ENCODE data around the gene CREBL2. TPM values are rescaled to one million over a fixed set of nuclear protein-coding genes. Genes with fewer than 3 reads are reported as not detected.
"Not testable (repeated sequence)": the region's sequence is repeated elsewhere in the genome, so short reads cannot be mapped to it uniquely, and the experiment has no call there.

The CREBL2 gene, protein sequence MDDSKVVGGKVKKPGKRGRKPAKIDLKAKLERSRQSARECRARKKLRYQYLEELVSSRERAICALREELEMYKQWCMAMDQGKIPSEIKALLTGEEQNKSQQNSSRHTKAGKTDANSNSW
- polyA plus RNA-seq (ENCODE audit: insufficient read length in 12 of 12) = 10 to 100 TPM in 11 of 12 donors, not detected in 1; 10.0 to 18.2 (median 11.2) TPM
- long read RNA-seq, donor 1, transcript CREBL2-201 (4 exons, 3,754 nt) = major isoform, 15 of 40 reads
- long read RNA-seq, donor 1, partial matches to known transcripts = 25 of 40 reads
- long read RNA-seq, donor 1, other reads (novel, unspliced or antisense) = 0 of 40 reads
- long read RNA-seq, donor 2, transcript CREBL2-201 (4 exons, 3,754 nt) = major isoform, 9 of 9 reads
- long read RNA-seq, donor 2, partial matches to known transcripts = 0 of 9 reads
- long read RNA-seq, donor 2, other reads (novel, unspliced or antisense) = 0 of 9 reads
- long read RNA-seq, donor 3, transcript CREBL2-201 (4 exons, 3,754 nt) = major isoform, 6 of 6 reads
- long read RNA-seq, donor 3, partial matches to known transcripts = 0 of 6 reads
- long read RNA-seq, donor 3, other reads (novel, unspliced or antisense) = 0 of 6 reads
- long read RNA-seq, donor 4, partial matches to known transcripts = 0 of 2 reads
- long read RNA-seq, donor 4, other reads (novel, unspliced or antisense) = 0 of 2 reads
- long read RNA-seq, donor 5 = 0 reads
- long read RNA-seq, donor 6, partial matches to known transcripts = 0 of 4 reads
- long read RNA-seq, donor 6, other reads (novel, unspliced or antisense) = 0 of 4 reads
- long read RNA-seq, donor 7, partial matches to known transcripts = 0 of 4 reads
- long read RNA-seq, donor 7, other reads (novel, unspliced or antisense) = 0 of 4 reads
- long read RNA-seq, donor 8, transcript CREBL2-201 (4 exons, 3,754 nt) = major isoform, 6 of 6 reads
- long read RNA-seq, donor 8, partial matches to known transcripts = 0 of 6 reads
- long read RNA-seq, donor 8, other reads (novel, unspliced or antisense) = 0 of 6 reads
- long read RNA-seq, donor 9, partial matches to known transcripts = 0 of 4 reads
- long read RNA-seq, donor 9, other reads (novel, unspliced or antisense) = 0 of 4 reads
- long read RNA-seq, donor 10, transcript CREBL2-201 (4 exons, 3,754 nt) = major isoform, 7 of 7 reads
- long read RNA-seq, donor 10, partial matches to known transcripts = 0 of 7 reads
- long read RNA-seq, donor 10, other reads (novel, unspliced or antisense) = 0 of 7 reads
- long read RNA-seq, donor 11, transcript CREBL2-201 (4 exons, 3,754 nt) = major isoform, 6 of 6 reads
- long read RNA-seq, donor 11, partial matches to known transcripts = 0 of 6 reads
- long read RNA-seq, donor 11, other reads (novel, unspliced or antisense) = 0 of 6 reads

DNA sequence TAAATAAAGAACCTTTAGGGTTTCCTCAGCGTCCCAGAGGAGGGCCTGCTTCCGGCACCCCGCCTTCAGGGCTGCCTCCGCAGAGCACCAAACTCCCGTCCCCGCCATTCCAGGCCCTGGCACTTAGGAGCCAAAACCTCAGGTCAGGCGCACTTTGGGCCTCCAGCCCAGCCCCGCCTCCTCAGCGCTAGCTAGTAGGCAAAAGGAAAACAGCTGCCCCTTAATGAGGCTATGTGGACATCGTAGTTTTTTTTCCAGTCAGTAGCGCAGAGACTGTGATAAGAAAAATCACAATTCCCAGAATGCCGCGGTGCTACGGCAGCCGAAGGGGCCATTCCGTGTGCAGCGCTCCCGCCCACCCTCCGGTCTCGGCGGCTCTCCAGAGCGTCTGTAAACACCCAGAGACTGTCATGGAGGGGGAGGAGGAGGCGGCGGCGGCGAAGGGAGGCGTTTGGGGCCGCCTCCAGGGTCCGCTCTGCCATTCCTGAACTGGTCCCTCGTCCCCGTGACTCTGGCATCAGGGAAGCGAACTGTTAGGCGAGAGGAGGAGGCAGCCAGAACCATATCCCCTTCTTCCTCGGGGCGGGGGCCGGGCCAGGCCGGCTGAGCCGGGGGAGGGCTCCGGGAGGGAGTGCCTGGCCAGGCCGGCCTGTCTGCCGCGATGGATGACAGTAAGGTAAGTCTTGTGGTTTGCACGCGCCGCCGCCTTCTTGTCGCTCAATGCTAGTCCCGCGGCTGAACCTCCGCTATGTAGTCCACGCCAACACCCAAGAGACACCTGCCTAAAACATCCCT lies at the start of gene CREBL2:
Gene CREBL2 (plus strand): TSS at position 365 of the 795 bp plus-strand sequence. CDS start 297 bp downstream, at position 662.
- DNase-seq = peak; percentile 96

DNA sequence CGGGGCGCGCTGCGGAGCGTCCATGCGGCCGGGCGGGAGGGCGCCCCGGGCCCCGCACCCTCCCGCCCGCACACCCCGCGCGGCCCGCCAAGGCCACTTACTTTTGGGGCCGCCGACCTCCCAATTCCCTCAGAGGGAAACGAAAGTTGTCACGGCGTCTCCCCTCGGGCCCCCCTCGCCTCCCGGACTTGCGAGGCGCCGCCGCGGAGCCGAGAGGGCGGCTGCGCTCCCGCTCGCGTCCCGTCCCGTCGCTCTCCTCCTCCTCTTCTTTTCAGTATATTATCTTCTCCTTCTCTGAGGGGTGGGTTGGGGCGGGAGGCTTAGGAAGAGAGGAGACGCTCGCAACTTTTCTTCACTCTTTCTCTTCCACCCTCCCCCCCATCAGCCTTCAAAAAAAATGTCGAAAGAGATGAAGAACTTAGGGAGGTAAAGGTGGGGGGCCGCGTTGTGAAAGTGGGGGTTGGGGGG lies 49.6 kb upstream of the CREBL2 start:
- no peak for DNase-seq

DNA sequence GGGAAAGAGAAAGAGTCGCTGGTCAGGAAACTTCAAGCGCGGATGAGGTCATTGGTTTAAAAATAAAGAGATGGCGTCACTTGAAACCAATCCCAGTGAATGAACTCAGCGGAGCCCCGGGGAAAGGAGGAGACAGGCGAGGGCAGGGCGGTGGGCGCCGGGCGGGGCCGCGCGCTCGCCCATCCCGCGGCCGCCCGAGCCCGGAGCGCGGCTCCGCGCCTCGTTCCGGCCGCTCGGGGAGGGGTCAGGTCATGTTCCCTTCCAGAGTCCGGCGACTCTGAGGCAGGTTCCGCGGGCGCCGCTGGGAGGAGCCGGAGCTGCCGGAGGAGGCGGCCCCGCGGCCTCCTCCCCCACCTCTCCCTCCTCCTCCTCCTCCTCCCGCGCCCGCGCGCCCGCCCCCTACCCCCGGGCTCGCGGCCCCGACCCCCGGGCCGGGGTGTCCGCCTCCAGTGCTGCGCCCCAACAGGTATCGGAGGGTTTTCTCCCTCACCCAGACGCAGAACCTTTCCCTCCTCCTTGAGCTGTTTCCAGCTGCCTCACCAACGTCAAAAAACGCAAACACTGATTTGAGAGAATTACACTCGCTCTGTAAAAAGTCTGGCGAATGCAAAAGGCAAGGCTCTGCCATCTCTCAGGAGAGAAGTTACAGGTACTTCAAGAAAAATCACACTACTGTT lies 49.0 kb upstream of the CREBL2 start, which contains the start of gene DUSP16:
Gene DUSP16 (minus strand): TSS at position 279 of the 677 bp plus-strand sequence. CDS start 41,765 bp downstream, outside the sequence.
- DNase-seq = peak; percentile 97

DNA sequence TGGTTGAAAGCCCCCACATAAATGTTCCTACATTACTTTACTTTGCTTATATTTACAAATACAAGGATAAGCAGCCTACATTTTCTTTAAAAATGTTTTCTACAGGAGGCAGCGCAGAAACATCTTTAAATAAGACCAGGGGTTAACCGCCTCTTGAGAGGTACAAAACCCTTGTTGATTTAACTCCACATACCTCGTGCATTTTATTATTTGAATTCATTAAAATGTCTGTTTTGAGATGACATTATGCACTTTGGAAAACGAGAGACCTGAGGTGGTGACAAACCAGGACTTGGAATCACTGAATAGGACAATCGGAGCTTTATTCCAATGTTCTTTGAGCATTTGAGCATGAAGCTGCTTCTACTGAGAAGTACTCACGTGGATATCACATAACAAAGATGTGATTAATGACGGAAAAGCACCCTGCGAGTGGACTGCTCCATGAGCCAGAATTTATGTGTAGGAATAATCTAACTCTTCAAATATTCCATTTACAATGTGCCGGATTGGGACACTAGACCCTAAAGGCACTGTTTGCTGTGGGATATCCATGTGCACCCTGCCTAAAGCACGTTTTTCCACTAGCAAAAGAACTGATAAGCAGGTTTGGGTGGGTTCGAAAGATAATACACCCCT lies 48.3 kb upstream of the CREBL2 start:
- peak; percentile 38 for DNase-seq

DNA sequence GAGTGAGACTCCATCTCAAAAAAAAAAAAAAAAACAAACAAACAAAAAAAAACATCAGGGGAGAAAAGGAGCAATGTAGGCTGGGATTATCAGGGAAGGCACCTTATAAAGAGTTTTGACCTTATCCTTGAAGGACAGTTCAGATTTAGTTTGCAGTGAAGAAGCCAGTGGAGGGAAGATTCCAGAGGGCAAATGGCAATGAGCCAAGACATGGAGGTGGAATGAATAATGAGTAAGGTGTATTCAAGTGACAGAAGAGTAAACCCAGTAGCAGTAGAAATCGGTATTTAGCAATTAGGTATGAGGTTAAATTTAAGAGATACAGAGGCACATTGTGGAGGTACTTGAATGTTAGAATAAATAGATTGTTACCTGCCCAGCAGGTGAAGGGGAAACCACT lies 46.8 kb upstream of the CREBL2 start:
- DNase-seq = no peak

DNA sequence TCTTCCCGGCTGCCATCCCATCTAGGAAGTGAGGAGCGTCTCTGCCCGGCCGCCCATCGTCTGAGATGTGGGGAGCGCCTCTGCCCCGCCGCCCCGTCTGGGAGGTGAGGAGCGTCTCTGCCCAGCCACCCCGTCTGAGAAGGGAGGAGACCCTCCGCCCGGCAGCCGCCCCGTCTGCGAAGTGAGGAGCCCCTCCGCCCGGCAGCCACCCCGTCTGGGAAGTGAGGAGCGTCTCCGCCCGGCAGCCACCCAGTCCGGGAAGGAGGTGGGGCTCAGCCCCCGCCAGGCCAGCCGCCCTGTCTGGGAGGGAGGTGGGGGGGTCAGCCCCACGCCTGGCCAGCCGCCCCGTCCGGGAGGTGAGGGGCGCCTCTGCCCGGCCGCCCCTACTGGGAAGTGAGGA lies 45.7 kb upstream of the CREBL2 start:
- DNase-seq = not testable (repeated sequence)

DNA sequence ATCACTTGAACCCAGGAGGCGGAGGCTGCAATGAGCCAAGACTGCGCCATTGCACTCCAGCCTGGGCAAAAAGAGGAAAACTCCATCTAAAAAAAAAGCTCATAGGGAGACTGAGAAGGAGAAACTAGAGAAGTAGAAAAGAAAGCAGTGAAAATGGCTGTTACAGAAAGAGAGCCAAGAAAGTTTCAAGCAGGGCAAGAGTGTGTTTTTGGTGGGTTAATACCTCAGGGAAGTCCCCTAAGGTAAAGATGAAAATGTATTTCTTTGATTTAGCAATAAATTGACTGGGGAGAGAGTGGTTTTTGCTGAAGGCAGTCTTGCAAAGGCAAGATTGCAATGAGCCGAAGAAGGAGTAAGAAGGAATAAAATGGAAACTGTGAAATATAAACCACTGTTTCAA lies 39.0 kb upstream of the CREBL2 start:
- no peak for DNase-seq

DNA sequence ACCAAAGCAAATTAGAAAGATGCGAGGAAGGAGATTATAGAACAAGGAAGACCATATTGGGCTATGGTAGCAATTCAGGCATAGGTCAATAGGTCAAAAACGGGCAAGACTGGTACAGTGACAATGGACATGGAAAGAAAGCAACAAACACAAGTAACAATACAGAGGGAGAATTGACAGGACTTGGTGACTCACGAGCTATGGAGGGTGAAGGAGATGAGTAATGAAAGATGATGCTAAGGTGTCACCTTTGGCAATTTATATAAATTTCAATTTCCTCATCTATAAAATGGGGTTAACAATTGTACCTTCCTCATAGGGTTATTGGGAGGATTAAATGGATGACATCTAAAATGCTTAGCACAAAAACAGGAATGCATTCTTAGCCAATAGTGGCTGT lies 33.9 kb upstream of the CREBL2 start:
- DNase-seq = no peak

DNA sequence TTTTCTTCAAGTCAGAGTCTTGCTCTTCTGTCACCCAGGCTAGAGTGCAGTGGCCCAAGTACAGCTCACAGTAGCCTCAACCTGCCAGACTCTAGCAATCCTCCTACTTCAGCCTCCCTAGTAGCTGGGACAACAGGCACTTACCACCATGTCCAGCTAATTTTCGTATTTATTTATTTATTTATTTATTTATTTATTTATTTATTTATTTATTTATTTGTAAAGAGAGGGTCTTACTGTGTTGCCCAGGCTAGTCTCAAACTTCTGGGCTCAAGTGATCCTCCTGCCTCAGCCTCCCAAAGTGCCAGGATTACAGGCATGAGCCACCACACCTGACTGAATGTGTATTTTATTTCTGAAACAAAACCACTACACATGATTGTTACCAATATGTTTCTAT lies 31.0 kb upstream of the CREBL2 start:
- DNase-seq = not testable (repeated sequence)

DNA sequence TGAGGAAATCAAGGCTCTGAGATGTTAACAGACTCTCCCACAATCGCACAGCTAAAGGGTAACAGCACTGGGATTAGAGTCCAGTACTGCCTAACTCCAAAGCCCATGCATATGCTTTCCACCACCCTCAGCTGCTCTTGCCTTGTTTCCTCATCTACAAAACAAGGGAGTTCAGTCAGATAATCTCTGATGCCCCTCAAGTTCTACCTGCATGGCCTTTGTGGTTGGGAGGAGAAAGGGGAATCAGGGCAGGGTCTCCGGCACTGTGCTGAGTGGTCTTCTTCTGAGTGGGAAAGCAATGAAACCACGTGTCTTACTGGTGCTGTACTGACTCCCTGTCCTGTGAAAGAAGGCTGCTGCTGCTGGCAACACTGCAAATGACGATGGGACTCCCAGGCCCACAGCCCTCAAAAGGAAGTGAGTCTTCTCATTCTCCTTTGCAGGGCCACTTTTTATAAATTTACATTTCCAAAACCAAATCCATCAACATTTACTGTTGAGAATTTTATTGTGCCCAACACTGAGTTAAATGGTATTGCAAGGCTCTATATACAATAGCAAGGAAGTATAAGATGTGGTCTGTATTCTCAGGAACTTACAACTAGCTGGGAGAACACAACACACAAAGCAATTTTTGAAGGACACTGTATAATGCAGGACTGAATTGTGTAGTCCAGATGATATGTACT lies 29.3 kb upstream of the CREBL2 start:
- DNase-seq = no peak

DNA sequence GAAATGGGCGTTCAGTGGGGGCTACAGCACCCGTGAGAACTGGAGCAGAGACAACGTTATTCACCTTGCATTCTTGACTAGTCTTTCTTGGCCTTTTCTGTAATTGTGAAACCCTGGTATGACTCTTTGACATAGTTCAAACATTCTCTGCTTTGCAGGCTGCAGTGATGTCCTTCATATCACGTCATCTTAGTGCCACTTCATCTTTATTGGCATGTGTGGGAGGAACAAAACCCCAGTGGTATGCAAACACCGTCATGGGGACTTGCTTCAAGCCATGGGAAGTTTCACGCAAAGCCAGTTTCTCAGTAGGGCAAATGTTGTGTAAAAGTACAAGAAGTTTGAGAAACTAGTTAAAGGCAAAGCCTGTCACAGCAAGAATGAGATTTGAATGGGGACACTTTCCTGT lies 28.8 kb upstream of the CREBL2 start:
- DNase-seq = no peak

DNA sequence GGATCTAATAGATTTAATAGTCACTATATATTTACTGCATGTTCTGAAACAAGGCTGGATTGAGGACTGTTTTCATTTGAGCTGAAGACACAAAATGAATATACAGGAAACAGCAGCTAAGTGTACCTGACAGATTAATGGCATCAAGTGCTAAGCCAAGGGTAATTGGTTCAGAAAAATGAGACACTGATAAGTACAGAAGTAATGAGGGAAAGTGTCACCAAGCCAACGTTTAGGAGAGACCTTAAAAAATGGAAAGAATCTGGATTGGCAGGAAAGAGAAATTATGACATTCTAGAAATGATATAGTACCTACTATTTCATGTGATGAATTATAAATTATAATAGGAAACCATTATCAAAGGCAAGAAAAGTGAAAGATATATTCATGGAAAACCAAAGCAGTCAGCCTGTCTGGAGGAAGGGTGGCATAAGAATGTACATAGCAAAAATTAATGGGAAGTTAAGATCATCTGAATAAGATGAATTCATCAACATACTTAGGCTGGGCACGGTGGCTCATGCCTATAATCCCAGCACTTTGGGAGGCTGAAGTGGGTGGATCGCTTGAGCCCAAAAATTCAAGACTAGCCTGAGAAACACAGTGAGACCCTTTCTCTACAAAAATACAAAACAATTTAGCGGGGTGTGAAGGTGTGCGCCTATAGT lies 28.0 kb upstream of the CREBL2 start:
- no peak for DNase-seq

DNA sequence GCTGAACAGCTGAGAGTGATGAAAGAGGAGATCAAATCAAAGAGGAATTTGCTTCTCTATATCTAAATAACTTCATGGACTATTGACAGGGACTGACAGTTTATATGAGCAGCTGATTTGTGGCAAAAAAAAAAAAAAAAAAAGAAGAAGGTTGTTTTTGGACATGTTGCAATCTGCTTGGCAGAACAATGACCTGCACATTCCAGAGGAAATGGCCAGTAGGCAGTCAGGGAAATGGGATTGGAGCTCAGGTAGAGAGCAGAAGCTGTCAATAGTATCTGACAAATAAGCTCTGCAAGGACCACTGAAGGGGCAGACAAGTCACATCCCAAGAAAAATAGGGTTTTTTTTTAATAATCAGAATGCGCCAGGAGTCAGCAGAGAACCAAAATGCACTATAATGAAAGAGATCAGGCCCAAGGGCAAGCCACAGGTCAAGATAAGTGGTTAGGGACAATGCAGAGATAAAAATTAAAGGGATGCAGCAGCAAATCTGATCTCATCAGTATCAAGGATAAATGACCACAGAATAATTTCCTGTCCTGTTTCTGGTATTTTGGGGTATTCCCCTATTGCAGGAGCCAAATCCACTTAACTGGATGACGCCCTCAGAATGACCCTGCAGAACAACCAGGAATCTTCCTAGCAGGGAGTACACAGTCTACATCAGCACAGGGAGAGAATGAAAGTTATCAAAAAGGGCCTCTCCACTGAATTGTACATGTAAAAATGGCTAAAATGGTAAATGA lies 26.4 kb upstream of the CREBL2 start:
- DNase-seq = no peak

DNA sequence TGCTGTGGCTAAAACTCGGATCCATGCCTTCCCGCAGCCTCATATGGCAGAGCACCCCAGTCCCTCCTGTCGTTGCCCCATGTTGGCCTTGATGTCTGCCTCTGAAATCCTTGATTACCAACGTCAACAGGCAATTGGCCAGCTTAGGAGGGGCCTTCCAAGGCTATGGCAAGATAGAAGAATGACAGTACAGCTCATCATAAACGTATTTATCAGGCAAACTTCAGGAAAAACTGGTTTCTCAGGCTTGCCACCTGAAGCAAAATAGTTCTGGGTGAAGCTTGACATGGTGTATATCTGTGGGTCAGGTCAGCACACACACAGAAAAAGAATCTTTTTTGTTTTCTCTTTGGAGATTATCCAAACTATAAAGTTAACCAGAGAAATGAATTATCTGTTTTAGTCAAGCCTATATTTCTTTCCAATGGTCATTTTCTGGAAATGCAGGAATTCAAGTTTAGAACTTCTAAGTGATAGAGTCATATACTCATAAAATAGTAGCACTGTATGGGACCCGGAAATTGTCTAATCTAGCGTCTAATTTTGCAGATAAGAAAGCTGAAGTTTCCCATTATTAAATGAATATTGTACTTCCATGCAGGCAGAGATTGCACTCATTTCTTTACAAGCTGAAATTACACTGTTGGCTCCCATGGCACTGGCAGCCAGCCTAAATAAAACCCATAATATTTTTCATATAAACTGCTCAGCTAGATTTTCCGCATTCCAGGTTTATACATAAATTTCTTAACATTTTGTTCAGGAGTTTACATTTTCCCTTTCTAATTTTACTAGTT lies 24.6 kb upstream of the CREBL2 start:
- DNase-seq = no peak

DNA sequence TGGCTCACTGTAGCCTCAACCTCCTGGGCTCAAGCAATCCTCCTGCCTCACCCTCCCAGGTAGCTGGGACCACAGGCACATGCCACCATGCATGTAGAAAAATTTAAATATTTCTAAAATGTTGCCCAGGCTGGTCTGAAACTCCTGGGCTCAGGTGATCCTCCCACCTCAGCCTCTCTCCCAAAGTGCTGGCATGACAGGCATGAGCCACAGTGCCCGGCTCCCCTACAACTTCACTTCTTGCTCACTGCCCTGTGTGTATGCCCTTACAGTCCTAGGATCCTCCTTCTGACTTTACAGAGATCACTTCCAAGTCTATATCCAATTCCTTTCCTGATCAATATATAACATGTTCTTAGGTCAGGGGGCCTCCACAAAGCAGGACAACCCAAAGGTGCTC lies 23.8 kb upstream of the CREBL2 start:
- no peak for DNase-seq

DNA sequence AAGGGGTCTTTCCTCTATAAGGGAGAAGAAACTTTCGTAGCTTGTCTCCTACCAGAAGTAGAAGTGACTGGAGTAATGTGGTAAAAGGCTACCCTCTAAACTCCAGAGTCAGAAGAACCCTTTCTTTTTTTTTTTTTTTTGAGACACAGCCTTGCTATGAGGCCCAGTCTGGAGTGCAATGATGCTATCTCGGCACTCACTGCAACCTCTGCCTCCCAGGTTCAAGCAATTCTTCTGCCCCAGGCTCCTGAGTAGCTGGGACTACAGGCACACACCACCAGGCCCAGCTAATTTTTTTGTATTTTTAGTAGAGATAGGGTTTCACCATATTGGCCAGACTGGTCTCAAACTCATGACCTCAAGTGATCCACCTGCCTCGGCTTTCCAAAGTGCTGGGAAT lies 23.2 kb upstream of the CREBL2 start:
- DNase-seq = not testable (repeated sequence)

DNA sequence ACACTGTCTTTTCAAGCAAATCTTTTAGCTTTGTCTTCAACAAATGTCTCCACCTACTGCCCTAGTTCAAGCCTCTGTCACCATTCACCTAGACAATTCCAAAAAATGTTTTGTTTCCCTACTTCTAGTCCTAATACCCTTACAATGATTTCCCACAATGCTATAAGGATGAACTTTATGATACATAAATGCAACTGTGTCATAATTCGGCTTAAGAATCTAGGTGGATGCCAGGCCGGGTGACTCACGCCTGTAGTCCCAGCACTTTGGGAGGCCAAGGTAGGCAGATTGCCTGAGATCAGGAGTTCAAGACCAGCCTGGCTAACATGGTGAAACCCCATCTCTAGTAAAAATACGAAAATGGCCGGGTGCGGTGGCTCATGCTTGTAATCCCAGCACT lies 20.7 kb upstream of the CREBL2 start:
- no peak for DNase-seq
